Mesenchymal stem cell (in vitro differentiated cells and primary cell): ENCODE measurements around the gene PLIN4. TPM values are rescaled to one million over a fixed set of nuclear protein-coding genes. Genes with fewer than 3 reads are reported as not detected.
"Not testable (repeated sequence)": the region's sequence is repeated elsewhere in the genome, so short reads cannot be mapped to it uniquely, and the experiment has no call there.

Experiments
- DNase-seq: peaks from one replicate; pipeline ENCODE4 v3.0.0-alpha.2; 2013
- H2AFZ ChIP-seq: one replicate; pipeline ENCODE4 v1.6.1; 2013; ENCODE audit warnings: low read depth, mild to moderate bottlenecking, control low read depth, inconsistent platforms, low read length, moderate library complexity
- H2AK5ac ChIP-seq: 2 replicates; pipeline ENCODE4 v1.6.1; 2013; ENCODE audit warnings: low read length, moderate library complexity, mild to moderate bottlenecking, inconsistent platforms; ENCODE audit not compliant: severe bottlenecking
- H2BK120ac ChIP-seq: one replicate; pipeline ENCODE4 v1.6.1; 2013; ENCODE audit warnings: low read depth, mild to moderate bottlenecking, inconsistent platforms, low read length, moderate library complexity
- H2BK12ac ChIP-seq, 2 experiments: one replicate each; pipeline ENCODE4 v1.6.1; 2013; ENCODE audit warnings: inconsistent platforms in 2 of 2, low read length in 2 of 2, mild to moderate bottlenecking in 2 of 2, moderate library complexity in 2 of 2, control low read depth in 1 of 2
- H2BK15ac ChIP-seq: one replicate; pipeline ENCODE4 v1.6.1; 2013; ENCODE audit warnings: mild to moderate bottlenecking, low read depth, inconsistent platforms; ENCODE audit not compliant: poor library complexity, severe bottlenecking
- H2BK5ac ChIP-seq: 2 replicates; pipeline ENCODE4 v1.6.1; 2013; ENCODE audit warnings: low read depth, mild to moderate bottlenecking, low read length, control low read depth, inconsistent platforms; ENCODE audit not compliant: poor library complexity, severe bottlenecking
- H3K14ac ChIP-seq, 2 experiments: one replicate each; pipeline ENCODE4 v1.6.1; 2013; ENCODE audit warnings: inconsistent platforms in 2 of 2, low read length in 2 of 2, control low read depth in 1 of 2, mild to moderate bottlenecking in 1 of 2, moderate library complexity in 1 of 2
- H3K18ac ChIP-seq, 2 experiments: one replicate each; pipeline ENCODE4 v1.6.1; 2013; ENCODE audit warnings: inconsistent platforms in 2 of 2, low read length in 2 of 2, control low read depth in 1 of 2, low read depth in 1 of 2, mild to moderate bottlenecking in 1 of 2
- H3K23ac ChIP-seq, 2 experiments: one replicate each; pipeline ENCODE4 v1.6.1; 2013; ENCODE audit warnings: inconsistent platforms in 2 of 2, low read length in 2 of 2, mild to moderate bottlenecking in 2 of 2, moderate library complexity in 2 of 2, control low read depth in 1 of 2
- H3K27ac ChIP-seq: 2 replicates; pipeline ENCODE4 v1.5.1; 2013; ENCODE audit warnings: mild to moderate bottlenecking, moderate library complexity, low read length, control low read depth, inconsistent platforms; ENCODE audit not compliant: poor library complexity, severe bottlenecking
- H3K27me3 ChIP-seq, 2 experiments: 2 replicates each; pipeline versions ENCODE4 v1.6.1 to v1.7.0; 2013; ENCODE audit warnings: low read length in 2 of 2, mild to moderate bottlenecking in 2 of 2, moderate library complexity in 2 of 2, control low read depth in 1 of 2, inconsistent platforms in 1 of 2; ENCODE audit not compliant: control insufficient read depth in 1 of 2, insufficient read depth in 1 of 2
- H3K36me3 ChIP-seq, 2 experiments: 2 replicates each; pipeline versions ENCODE4 v1.6.1 to v1.7.0; 2013; ENCODE audit warnings: low read length in 2 of 2, control low read depth in 1 of 2, inconsistent platforms in 1 of 2, low read depth in 1 of 2, mild to moderate bottlenecking in 1 of 2; ENCODE audit not compliant: insufficient read depth in 2 of 2, control insufficient read depth in 1 of 2
- H3K4ac ChIP-seq, 2 experiments: one replicate each; pipeline ENCODE4 v1.6.1; 2013; ENCODE audit warnings: inconsistent platforms in 2 of 2, low read length in 2 of 2, mild to moderate bottlenecking in 2 of 2, moderate library complexity in 2 of 2, control low read depth in 1 of 2, low read depth in 1 of 2
- H3K4me1 ChIP-seq: 2 replicates; pipeline ENCODE4 v1.6.1; 2013; ENCODE audit warnings: low read depth, low read length, control low read depth; ENCODE audit not compliant: control insufficient read depth, insufficient read depth
- H3K4me2 ChIP-seq: 2 replicates; pipeline ENCODE4 v1.6.1; 2013; ENCODE audit warnings: low read length, mild to moderate bottlenecking, inconsistent platforms; ENCODE audit not compliant: poor library complexity, severe bottlenecking
- H3K4me3 ChIP-seq, 2 experiments: 2 replicates each; pipeline versions ENCODE4 v1.5.1 to v1.7.0; 2013; ENCODE audit warnings: low read length in 2 of 2, mild to moderate bottlenecking in 2 of 2, control low read depth in 1 of 2, low read depth in 1 of 2; ENCODE audit not compliant: insufficient read depth in 1 of 2
- H3K79me1 ChIP-seq: replicated peaks from 2 replicates; pipeline ENCODE4 v1.6.1; 2013; ENCODE audit warnings: mild to moderate bottlenecking, control low read depth, low read length, inconsistent platforms; ENCODE audit not compliant: poor library complexity, severe bottlenecking
- H3K9ac ChIP-seq: 2 replicates; pipeline ENCODE4 v1.7.0; 2013; ENCODE audit warnings: mild to moderate bottlenecking, low read length, moderate library complexity
- H3K9me3 ChIP-seq: 2 replicates; pipeline ENCODE4 v1.7.0; 2013; ENCODE audit warnings: mild to moderate bottlenecking, low read length; ENCODE audit not compliant: control insufficient read depth
- H4K8ac ChIP-seq: one replicate; pipeline ENCODE4 v1.6.1; 2013; ENCODE audit warnings: inconsistent platforms, mild to moderate bottlenecking, low read length, moderate library complexity
- H4K91ac ChIP-seq: one replicate; pipeline ENCODE4 v1.6.1; 2013; ENCODE audit warnings: mild to moderate bottlenecking, low read length, inconsistent platforms
- WGBS: methylation state at CpG from one replicate; pipeline ENCODE4 v1.1.7; 2013; ENCODE audit warnings: mixed read lengths; 5-methylcytosine and 5-hydroxymethylcytosine counted together
- polyA plus RNA-seq, 2 experiments: library from polyadenylated mRNA; stranded (reverse); fragments of 200-250 nt; gene quantifications; one replicate each; pipeline ENCODE4 v1.2.3, GENCODE V29; 2013

The PLIN4 gene
- polyA plus RNA-seq (2013, experiment 1 of 2), result 0.01 TPM
- polyA plus RNA-seq (2013, experiment 2 of 2), result 0.01 TPM

DNA sequence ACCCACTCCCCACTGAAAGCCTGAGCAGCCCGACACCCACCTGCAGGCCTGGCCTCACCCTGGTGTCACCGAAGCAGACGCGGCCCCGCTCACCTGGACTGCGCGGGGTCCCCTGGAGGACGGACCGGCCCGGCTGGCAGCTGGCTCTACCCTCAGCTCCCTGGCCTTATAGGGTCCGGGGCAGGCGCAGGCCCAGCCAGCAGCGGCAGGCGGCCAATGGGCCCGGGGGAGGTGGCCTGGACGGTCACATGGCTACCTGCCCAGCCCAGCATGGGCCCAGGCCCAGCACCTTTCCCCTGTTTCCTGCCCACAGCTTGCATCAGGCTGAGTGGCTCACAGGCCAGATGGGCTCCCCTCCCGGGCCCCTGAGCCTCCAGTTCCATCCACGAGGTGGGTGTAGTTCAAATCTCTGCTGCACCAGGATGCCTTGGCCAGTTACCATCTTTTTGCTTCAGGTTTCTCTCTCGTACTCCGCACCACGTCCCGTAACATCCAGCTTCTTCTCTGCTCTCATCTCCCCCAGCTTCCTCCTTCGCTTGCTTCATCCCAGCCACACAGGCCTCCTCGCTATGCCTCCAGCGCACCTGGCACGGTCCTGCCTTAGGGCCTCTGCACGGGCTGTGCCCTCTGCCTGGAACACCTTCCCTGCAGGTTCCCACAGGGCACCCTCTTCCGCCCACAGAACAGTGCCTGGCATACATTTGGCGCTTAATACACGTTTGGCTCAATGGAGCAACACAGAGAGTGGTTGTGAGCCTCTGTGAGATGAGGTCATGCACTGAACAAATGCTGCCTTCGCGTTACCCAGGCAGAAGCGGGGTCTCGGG, at the start of gene PLIN4:
PLIN4 (minus strand) TSS at position 142 of the 827 bp plus-strand sequence. CDS start 214 bp downstream, outside the sequence.
- H3K36me3 ChIP-seq, result no peaks in the 10 kb centered on the region
- no peak within 1 kb of the TSS for H3K18ac ChIP-seq
- H2BK5ac ChIP-seq, result no peak within 1 kb of the TSS
- H3K27ac ChIP-seq, result no peak within 1 kb of the TSS
- DNase-seq, result no peak
- H2BK15ac ChIP-seq, result peak within 1 kb of the TSS; percentile 12
- H3K27me3 ChIP-seq, result peaks cover 0 to 25% of the 10 kb centered on the region in 2 experiments
- H4K91ac ChIP-seq, result peak within 1 kb of the TSS; percentile 34
- H3K14ac ChIP-seq, result no peak within 1 kb of the TSS
- H3K79me1 ChIP-seq, result no peaks in the 10 kb centered on the region
- H2AK5ac ChIP-seq, result no peak within 1 kb of the TSS
- 90% methylated on average over 34 of the region's 34 CpGs for WGBS
- H2BK120ac ChIP-seq, result no peak within 1 kb of the TSS
- peak within 1 kb of the TSS; percentile 76 for H3K9ac ChIP-seq
- no peak within 1 kb of the TSS for H4K8ac ChIP-seq
- H3K4me1 ChIP-seq, result peaks cover 27% of the 10 kb centered on the region
- H3K9me3 ChIP-seq, result no peaks in the 10 kb centered on the region
- H3K4me3 ChIP-seq, result peak within 1 kb of the TSS; percentile 10 to 60
- H3K4ac ChIP-seq, result no peak within 1 kb of the TSS
- no peak within 1 kb of the TSS for H3K4me2 ChIP-seq
- H2BK12ac ChIP-seq, result peak within 1 kb of the TSS in 1 of 2 experiments; percentile 27
- no peak within 1 kb of the TSS for H3K23ac ChIP-seq
- H2AFZ ChIP-seq, result no peak within 1 kb of the TSS

DNA sequence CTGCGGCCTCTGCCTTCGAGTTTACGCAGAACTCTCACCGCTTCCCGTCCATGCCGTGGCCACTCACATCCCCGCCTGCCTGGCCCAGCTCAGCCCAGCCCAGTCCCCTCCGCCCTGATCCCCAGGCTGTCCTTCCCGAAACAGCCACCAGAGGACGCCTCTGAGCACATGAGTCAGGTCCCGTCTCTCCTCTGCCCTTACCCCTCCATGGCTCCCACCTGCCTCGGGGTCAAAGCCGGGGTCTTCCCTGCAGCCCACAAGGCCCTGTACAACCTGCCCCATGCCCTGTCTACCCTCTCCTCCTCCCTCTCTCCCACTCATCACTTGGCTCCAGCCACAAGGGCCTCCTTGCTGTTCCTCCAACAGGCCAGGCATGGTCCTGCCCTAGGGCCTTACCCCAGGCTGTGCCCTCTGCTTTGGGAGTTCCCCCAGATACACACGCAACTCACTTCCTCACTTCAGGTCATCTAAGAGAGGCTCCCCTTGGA, 49.3 kb upstream of the PLIN4 start:
- no peak overlapping the region for H3K9ac ChIP-seq
- no peaks in the 10 kb centered on the region for H3K79me1 ChIP-seq
- H2BK15ac ChIP-seq, result no peak overlapping the region
- peak overlapping the region in 1 of 2 experiments; percentile 18 for H3K18ac ChIP-seq
- no peak overlapping the region for H4K91ac ChIP-seq
- H3K4me2 ChIP-seq, result no peak overlapping the region
- H3K27ac ChIP-seq, result no peak overlapping the region
- H3K27me3 ChIP-seq, result peaks cover 4 to 35% of the 10 kb centered on the region in 2 experiments
- H2BK5ac ChIP-seq, result no peak overlapping the region
- no peak overlapping the region for H2AFZ ChIP-seq
- no peaks in the 10 kb centered on the region for H3K36me3 ChIP-seq
- DNase-seq, result peak; percentile 41
- H3K4ac ChIP-seq, result no peak overlapping the region
- no peaks in the 10 kb centered on the region for H3K9me3 ChIP-seq
- H3K14ac ChIP-seq, result peak overlapping the region in 1 of 2 experiments; percentile 36
- H3K23ac ChIP-seq, result no peak overlapping the region
- no peak overlapping the region for H4K8ac ChIP-seq
- peak overlapping the region in 1 of 2 experiments; percentile 64 for H2BK12ac ChIP-seq
- peaks cover 3% of the 10 kb centered on the region for H3K4me1 ChIP-seq
- WGBS, result 68% methylated on average over 14 of the region's 14 CpGs
- H3K4me3 ChIP-seq, result peak overlapping the region in 1 of 2 experiments; percentile 5
- no peak overlapping the region for H2BK120ac ChIP-seq
- no peak overlapping the region for H2AK5ac ChIP-seq

DNA sequence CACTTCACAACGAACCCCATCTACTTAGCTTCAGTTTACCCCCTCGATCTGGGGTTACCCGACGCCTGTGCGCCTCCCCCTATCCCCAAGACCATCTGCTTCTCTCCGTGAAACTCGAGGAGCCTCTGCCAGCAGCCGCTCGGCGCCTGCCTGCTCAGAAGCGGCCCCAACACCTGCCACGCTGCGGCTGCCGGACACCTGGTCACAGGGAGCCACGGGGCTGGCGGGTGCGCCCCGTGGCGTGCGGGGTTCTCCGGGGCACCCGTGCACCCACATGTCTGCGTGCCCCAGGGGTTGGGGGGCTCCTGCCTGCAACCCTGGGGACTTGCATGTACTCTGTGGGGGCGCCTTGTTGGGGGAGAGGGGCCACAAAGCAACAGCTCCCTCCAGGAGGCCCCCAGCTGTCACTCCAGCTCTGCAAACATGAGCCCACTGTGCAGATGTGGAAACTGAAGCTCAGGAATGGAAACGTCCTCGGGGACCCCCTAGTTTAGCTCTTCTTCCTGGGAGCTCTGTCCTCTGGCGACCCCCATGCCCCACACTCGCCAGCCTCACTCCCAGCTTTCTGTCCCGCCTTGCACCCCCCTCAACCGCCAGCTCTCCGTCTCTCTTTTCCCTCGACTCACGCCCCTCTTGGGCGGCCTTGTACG, 48.2 kb upstream of the PLIN4 start:
- no peaks in the 10 kb centered on the region for H3K79me1 ChIP-seq
- no peak overlapping the region for H2BK120ac ChIP-seq
- no peak for DNase-seq
- H3K9me3 ChIP-seq, result no peaks in the 10 kb centered on the region
- no peak overlapping the region for H4K8ac ChIP-seq
- H3K4ac ChIP-seq, result no peak overlapping the region
- no peak overlapping the region for H3K9ac ChIP-seq
- no peak overlapping the region for H3K23ac ChIP-seq
- H3K18ac ChIP-seq, result peak overlapping the region; percentile 8 to 21
- no peak overlapping the region for H3K27ac ChIP-seq
- 89% methylated on average over 35 of the region's 35 CpGs for WGBS
- no peak overlapping the region for H2BK5ac ChIP-seq
- no peak overlapping the region for H2BK15ac ChIP-seq
- peak overlapping the region; percentile 48 for H2AK5ac ChIP-seq
- H3K4me3 ChIP-seq, result no peak overlapping the region
- H4K91ac ChIP-seq, result peak overlapping the region; percentile 39
- H3K27me3 ChIP-seq, result peaks cover 4 to 29% of the 10 kb centered on the region in 2 experiments
- no peak overlapping the region for H3K14ac ChIP-seq
- no peaks in the 10 kb centered on the region for H3K36me3 ChIP-seq
- no peak overlapping the region for H2AFZ ChIP-seq
- peaks cover 3% of the 10 kb centered on the region for H3K4me1 ChIP-seq
- no peak overlapping the region for H2BK12ac ChIP-seq
- no peak overlapping the region for H3K4me2 ChIP-seq

DNA sequence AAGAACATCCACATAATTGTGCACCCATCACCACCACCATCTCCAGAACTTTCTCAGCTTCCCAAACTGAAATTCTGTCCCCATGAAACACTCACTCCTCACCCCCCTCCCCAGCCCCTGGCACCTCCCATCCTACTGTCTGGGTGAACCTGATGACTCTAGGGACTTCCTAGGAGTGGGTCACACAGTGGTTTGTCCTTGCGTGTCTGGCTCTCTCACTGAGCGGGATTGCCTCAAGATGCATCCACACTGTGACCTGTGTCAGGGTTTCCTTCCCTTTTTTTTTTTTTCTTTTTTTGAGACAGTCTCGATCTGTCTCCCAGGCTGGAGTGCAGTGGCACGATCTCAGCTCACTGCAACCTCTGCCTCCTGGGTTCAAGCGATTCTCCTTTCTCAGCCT, 45.3 kb upstream of the PLIN4 start:
- not testable (repeated sequence) for H3K27ac ChIP-seq, H3K79me1 ChIP-seq, H3K36me3 ChIP-seq, H3K4me1 ChIP-seq, H3K18ac ChIP-seq, H4K91ac ChIP-seq, H2BK5ac ChIP-seq, DNase-seq, H2AK5ac ChIP-seq, H3K4me3 ChIP-seq, H3K23ac ChIP-seq, H3K9me3 ChIP-seq, H2BK120ac ChIP-seq, H3K9ac ChIP-seq, H3K4ac ChIP-seq, H3K14ac ChIP-seq, H3K4me2 ChIP-seq, H2BK15ac ChIP-seq, H2BK12ac ChIP-seq, H4K8ac ChIP-seq, H2AFZ ChIP-seq
- peaks cover 4 to 15% of the 10 kb centered on the region in 2 experiments for H3K27me3 ChIP-seq
- WGBS, result 86% methylated on average over 5 of the region's 5 CpGs
